GM23248 (cell line): ENCODE data around the gene ADAMTSL4. TPM values are rescaled to one million over a fixed set of nuclear protein-coding genes. Genes with fewer than 3 reads are reported as not detected.
A peak's percentile ranks its signal among the peaks of the same experiment; 100 is the strongest.

Experiments
- DNase-seq: peaks from one replicate; pipeline ENCODE4 v3.0.0-alpha.2; 2015
- H2AFZ ChIP-seq: fragments of 200-600 bp; sonication (generic); 2 replicates; pipeline ENCODE4 v1.6.1; 2016; ENCODE audit warnings: antibody characterized with exemption
- H3F3A ChIP-seq: fragments of 200-600 bp; sonication (generic); 2 replicates; pipeline ENCODE4 v1.6.1; 2016; ENCODE audit warnings: mild to moderate bottlenecking, antibody characterized with exemption, mixed run types; ENCODE audit not compliant: insufficient read depth
- H3K27ac ChIP-seq: fragments of 200-600 bp; sonication (generic); 2 replicates; pipeline ENCODE4 v1.5.1; 2016; ENCODE audit warnings: mild to moderate bottlenecking
- H3K27me3 ChIP-seq: fragments of 200-600 bp; sonication (generic); replicated peaks from 2 replicates; pipeline ENCODE4 v1.6.1; 2016; ENCODE audit warnings: mild to moderate bottlenecking; ENCODE audit not compliant: insufficient read depth
- H3K36me3 ChIP-seq: fragments of 200-600 bp; sonication (generic); 2 replicates; pipeline ENCODE4 v1.6.1; 2016; ENCODE audit warnings: low read depth, mild to moderate bottlenecking
- H3K4me1 ChIP-seq: fragments of 200-600 bp; sonication (generic); 2 replicates; pipeline ENCODE4 v1.6.1; 2016; ENCODE audit warnings: mild to moderate bottlenecking; ENCODE audit not compliant: insufficient read depth
- H3K4me2 ChIP-seq: fragments of 200-600 bp; sonication (generic); one replicate; pipeline ENCODE4 v1.6.1; 2016; ENCODE audit warnings: mild to moderate bottlenecking; ENCODE audit not compliant: unreplicated experiment
- H3K4me3 ChIP-seq: fragments of 200-600 bp; sonication (generic); 2 replicates; pipeline ENCODE4 v1.5.1; 2016; ENCODE audit warnings: mild to moderate bottlenecking
- H3K79me2 ChIP-seq: fragments of 200-600 bp; sonication (generic); 2 replicates; pipeline ENCODE4 v1.6.1; 2016; ENCODE audit warnings: mild to moderate bottlenecking; ENCODE audit not compliant: insufficient read depth
- H3K9ac ChIP-seq: fragments of 200-600 bp; sonication (generic); 2 replicates; pipeline ENCODE4 v1.6.1; 2016; ENCODE audit warnings: mild to moderate bottlenecking
- H3K9me2 ChIP-seq: fragments of 200-600 bp; sonication (generic); 2 replicates; pipeline ENCODE4 v1.6.1; 2016; ENCODE audit warnings: mixed run types, mild to moderate bottlenecking, moderate library complexity; ENCODE audit not compliant: insufficient read depth
- H3K9me3 ChIP-seq: fragments of 200-600 bp; sonication (generic); one replicate; pipeline ENCODE4 v1.6.1; 2017; ENCODE audit warnings: low read depth
- H4K20me1 ChIP-seq: fragments of 200-600 bp; sonication (generic); 2 replicates; pipeline ENCODE4 v1.6.0; 2016; ENCODE audit not compliant: insufficient read depth
- EZH2 ChIP-seq: fragments of 200-600 bp; sonication (generic); IDR thresholded peaks from 2 replicates; pipeline ENCODE4 v1.6.1; 2018; ENCODE audit warnings: antibody characterized with exemption, mild to moderate bottlenecking; ENCODE audit not compliant: insufficient read depth, poor library complexity, severe bottlenecking
- EZH2phosphoT487 ChIP-seq: fragments of 200-600 bp; sonication (generic); IDR thresholded peaks from 2 replicates; pipeline ENCODE4 v1.6.1; 2018; ENCODE audit warnings: antibody characterized with exemption, moderate library complexity, mild to moderate bottlenecking, low read depth; ENCODE audit not compliant: insufficient read depth
- WGBS, 2 experiments: methylation state at CpG; one replicate each; pipeline ENCODE4 v1.1.6; 2015 to 2017; ENCODE audit warnings: low lambda C conversion rate in 2 of 2, low coverage in 1 of 2; ENCODE audit errors: missing lambda C conversion rate in 2 of 2; 5-methylcytosine and 5-hydroxymethylcytosine counted together
- in situ Hi-C: fragments of 300-500 bp; cut with MboI; formaldehyde crosslinking; loops from 2 replicates; pipeline ENCODE4 v1.15.0; 2020
- polyA plus RNA-seq: library from polyadenylated mRNA; unstranded; fragments of >200 nt; fragmentation: Nextera tagmentation; extraction: Ambion mirVana; gene quantifications from 2 replicates; pipeline ENCODE4 v1.2.1, GENCODE V29; 2016
- total RNA-seq: library from RNA; depleted of rRNA; stranded (reverse); fragments of >200 nt; shearing (Covaris generic); gene quantifications from 2 replicates; pipeline ENCODE4 v1.2.3, GENCODE V29; 2014

Gene ADAMTSL4
- total and polyA plus RNA-seq, 2 experiments from 2014 or later: 27.6 to 45.4 TPM

GRCh38 chr1:150543500-150544143, 5.6 kb upstream of the ADAMTSL4 start:
- Histone ChIP-seq H3K9me3 (no peaks in the 10 kb centered on the region), H3K4me3 (peak overlapping the region; percentile 35), H2AFZ (peak overlapping the region; percentile 69), H3K9ac (peak overlapping the region; percentile 71), H3K4me2 (peak overlapping the region; percentile 55), H3K79me2 (no peaks in the 10 kb centered on the region), H3F3A (peaks cover 14% of the 10 kb centered on the region), H3K4me1 (peaks cover 25% of the 10 kb centered on the region), H3K27ac (peak overlapping the region; percentile 89), H3K27me3 (no peaks in the 10 kb centered on the region), H3K36me3 (no peaks in the 10 kb centered on the region), H4K20me1 (no peaks in the 10 kb centered on the region), H3K9me2 (no peaks in the 10 kb centered on the region)
- no peak for TF ChIP-seq EZH2phosphoT487
- TF ChIP-seq EZH2: no peak
- DNase-seq: peak; percentile 86
- 24 to 32% methylated on average over 13 of the region's 13 CpGs for WGBS, 2 experiments
- in situ Hi-C loops: no loop called here

- in situ Hi-C loops: no loop called here
- Histone ChIP-seq H3K79me2 (no peaks in the 10 kb centered on the region), H3K27me3 (no peaks in the 10 kb centered on the region), H3K9me2 (no peaks in the 10 kb centered on the region), H3K4me2 (peak overlapping the region; percentile 55), H2AFZ (peak overlapping the region; percentile 69), H3F3A (peaks cover 14% of the 10 kb centered on the region), H4K20me1 (no peaks in the 10 kb centered on the region), H3K36me3 (no peaks in the 10 kb centered on the region), H3K4me1 (peaks cover 19% of the 10 kb centered on the region), H3K4me3 (peak overlapping the region; percentile 35), H3K9ac (peak overlapping the region; percentile 71), H3K9me3 (no peaks in the 10 kb centered on the region), H3K27ac (peak overlapping the region; percentile 89)
- no peak for TF ChIP-seq EZH2
- TF ChIP-seq EZH2phosphoT487: no peak
- DNase-seq: peak; percentile 73
- 18 to 19% methylated on average over 3 of the region's 3 CpGs for WGBS, 2 experiments
These were observed 5.0 kb upstream of the ADAMTSL4 start for GRCh38 chr1:150544204-150544603.

- peaks cover 14% of the 10 kb centered on the region for H3F3A ChIP-seq
- H3K27me3 ChIP-seq: no peaks in the 10 kb centered on the region
- 97 to 99% methylated on average over 6 of the region's 6 CpGs for WGBS, 2 experiments
- H3K4me1 ChIP-seq: peaks cover 19% of the 10 kb centered on the region
- no peak overlapping the region for H3K27ac ChIP-seq
- H4K20me1 ChIP-seq: no peaks in the 10 kb centered on the region
- in situ Hi-C loops: no loop called here
- no peaks in the 10 kb centered on the region for H3K9me3 ChIP-seq
- H3K79me2 ChIP-seq: no peaks in the 10 kb centered on the region
- no peak for DNase-seq
- H3K36me3 ChIP-seq: no peaks in the 10 kb centered on the region
- H3K4me3 ChIP-seq: no peak overlapping the region
- no peak overlapping the region for H2AFZ ChIP-seq
- no peak for TF ChIP-seq EZH2
- TF ChIP-seq EZH2phosphoT487: no peak
- no peak overlapping the region for H3K4me2 ChIP-seq
- no peak overlapping the region for H3K9ac ChIP-seq
- no peaks in the 10 kb centered on the region for H3K9me2 ChIP-seq
These were observed 3.6 kb upstream of the ADAMTSL4 start for GRCh38 chr1:150545486-150546032.

GRCh38 chr1:150546294-150546937, 2.8 kb upstream of the ADAMTSL4 start:
- DNase-seq: no peak
- in situ Hi-C loops: no loop called here
- Histone ChIP-seq H3K36me3 (no peaks in the 10 kb centered on the region), H3K4me1 (peaks cover 27% of the 10 kb centered on the region), H4K20me1 (no peaks in the 10 kb centered on the region), H3K27ac (no peak overlapping the region), H3K9me3 (no peaks in the 10 kb centered on the region), H3K27me3 (no peaks in the 10 kb centered on the region), H3K4me3 (no peak overlapping the region), H3K9me2 (no peaks in the 10 kb centered on the region), H3K4me2 (no peak overlapping the region), H3F3A (peaks cover 19% of the 10 kb centered on the region), H3K9ac (no peak overlapping the region), H3K79me2 (no peaks in the 10 kb centered on the region), H2AFZ (no peak overlapping the region)
- 86 to 87% methylated on average over 16 of the region's 16 CpGs for WGBS, 2 experiments
- TF ChIP-seq EZH2 (no peak), EZH2phosphoT487 (no peak)
